Fibroblast of peridontal ligament (primary cell): ENCODE measurements around the gene FAM163B.
A peak's percentile ranks its signal among the peaks of the same experiment; 100 is the strongest.

ENCODE experiments used
- DNase-seq: peaks from one replicate; pipeline ENCODE4 v3.0.0-alpha.2; 2010; ENCODE audit errors: extremely low read depth

FAM163B gene

GRCh38 chr9:133609311-133610098 is at the start of gene FAM163B:
Gene FAM163B (minus strand): TSS chr9:133609389. CDS start chr9:133580223, 29,166 bp downstream.
- DNase-seq, result no peak

DNA sequence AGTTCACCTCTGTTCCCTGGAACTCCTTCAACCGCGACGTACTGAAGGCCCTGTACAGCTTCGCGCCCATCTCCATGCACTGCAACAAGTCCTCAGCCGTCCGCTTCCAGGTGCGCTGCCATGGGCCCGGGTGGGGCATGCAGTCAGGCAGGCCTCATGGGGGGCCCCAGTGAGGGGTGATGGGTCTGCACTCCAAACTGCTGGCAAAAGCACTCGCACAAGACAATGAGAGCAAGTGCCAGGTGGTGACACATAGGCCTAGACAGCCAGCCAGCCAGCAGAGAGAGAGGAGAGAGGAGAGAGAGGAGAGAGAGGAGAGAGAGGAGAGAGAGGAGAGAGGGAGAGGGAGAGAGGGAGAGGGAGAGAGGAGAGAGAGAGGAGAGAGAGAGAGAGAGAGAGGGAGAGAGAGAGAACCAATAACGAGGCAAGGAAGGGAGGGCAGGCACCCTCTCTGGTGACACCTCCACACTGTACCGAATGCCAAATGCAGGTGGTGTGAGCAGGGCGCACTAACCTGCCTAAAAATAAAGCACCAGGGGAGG is 48.0 kb upstream of the FAM163B start:
- peak; percentile 10 for DNase-seq

GRCh38 chr9:133656211-133657119 is 47.3 kb upstream of the FAM163B start:
- DNase-seq, result no peak

- no peak for DNase-seq
Measured at GRCh38 chr9:133655701-133656100, 46.5 kb upstream of the FAM163B start.

- no peak for DNase-seq
Measured at GRCh38 chr9:133654736-133655657, 45.8 kb upstream of the FAM163B start.

DNA sequence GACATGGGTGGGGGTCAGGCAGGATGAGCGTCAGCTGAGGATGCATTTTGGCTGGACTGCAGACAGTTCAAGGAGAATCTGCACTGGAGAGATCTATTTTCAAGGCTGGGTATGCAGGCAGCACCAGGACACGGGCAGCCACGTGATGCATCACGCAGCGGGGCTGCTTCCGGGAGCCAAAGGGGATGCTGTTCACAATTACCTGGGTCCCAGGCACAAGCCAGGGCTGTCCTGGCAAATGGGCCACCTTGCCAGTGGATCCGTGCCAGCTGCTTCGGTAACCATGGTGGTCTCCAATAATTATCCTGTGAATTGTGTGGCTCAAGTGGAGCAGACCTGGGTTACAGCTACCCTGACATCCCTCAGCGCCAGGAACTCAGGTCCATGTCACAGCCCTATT is 44.4 kb upstream of the FAM163B start:
- no peak for DNase-seq

- no peak for DNase-seq
Measured at GRCh38 chr9:133650026-133650425, 40.8 kb upstream of the FAM163B start.

GRCh38 chr9:133649194-133649593 is 40.0 kb upstream of the FAM163B start:
- no peak for DNase-seq

DNA sequence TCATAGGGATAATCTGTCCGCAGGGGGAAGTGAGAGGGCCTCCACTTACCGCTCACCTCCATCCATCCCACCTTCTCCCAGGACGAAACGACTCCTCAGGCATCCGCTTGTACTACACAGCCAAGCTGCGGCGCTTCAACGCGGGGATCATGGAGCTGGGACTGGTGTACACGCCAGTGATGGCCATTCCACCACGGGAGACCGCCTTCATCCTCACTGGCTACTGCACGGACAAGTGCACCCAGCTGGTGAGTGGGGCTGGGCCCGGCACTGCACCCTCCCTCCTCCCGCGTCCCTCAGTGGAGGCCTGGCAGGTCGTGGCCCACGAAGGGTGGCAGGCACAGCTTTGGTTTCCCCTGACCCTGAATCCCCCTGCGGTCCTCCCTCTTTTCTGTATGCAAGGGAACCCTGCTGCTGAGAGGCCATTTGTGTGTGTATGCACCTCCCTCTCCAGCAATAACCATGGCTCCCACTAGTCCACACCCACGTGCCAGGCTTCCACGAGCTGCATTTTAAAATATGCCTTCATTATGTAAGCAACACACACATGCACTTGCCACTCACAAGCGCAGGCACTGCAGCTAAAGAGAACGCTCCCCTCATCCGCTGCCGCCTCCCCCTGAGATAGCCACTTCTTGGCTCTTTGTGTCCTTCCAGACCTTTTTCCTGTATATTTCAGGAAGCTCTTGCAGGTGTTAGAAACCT is 38.7 kb upstream of the FAM163B start:
- DNase-seq, result no peak

GRCh38 chr9:133647148-133647547 is 38.0 kb upstream of the FAM163B start:
- no peak for DNase-seq

DNA sequence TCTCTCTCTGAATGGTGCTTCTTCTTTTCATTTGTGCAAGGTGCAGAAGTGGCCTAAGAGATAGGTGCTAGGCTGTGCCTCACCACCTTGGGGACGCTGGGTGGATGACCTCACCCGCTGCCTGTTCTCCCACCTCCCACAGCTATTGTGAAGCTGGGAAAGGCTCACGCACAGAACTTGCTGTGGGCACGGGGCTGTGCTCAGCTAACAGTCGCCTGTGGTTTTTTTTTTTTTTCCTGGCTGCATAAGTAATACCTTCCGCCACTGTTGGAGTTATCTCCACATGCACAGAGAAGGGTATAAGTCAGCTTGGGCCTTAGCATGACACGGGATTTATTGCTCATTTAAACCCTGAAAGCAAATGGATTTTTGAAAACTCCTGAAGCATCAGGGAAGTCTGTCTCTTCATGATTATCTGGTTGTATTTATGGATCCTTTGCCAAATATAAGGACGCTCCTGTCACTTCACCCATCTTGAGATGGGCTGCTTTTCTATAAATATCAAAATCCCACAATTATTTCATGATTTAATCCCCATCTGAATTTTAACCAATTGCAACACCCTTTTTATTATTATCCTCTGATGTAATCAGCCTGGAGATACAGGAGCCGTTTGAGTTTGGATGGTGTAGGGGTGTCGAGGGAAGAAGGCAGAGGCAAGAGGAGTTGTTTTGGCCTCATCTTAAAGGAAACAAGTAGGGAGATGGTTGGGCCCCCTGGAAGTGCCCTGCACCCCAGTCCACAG is 36.0 kb upstream of the FAM163B start:
- no peak for DNase-seq

DNA sequence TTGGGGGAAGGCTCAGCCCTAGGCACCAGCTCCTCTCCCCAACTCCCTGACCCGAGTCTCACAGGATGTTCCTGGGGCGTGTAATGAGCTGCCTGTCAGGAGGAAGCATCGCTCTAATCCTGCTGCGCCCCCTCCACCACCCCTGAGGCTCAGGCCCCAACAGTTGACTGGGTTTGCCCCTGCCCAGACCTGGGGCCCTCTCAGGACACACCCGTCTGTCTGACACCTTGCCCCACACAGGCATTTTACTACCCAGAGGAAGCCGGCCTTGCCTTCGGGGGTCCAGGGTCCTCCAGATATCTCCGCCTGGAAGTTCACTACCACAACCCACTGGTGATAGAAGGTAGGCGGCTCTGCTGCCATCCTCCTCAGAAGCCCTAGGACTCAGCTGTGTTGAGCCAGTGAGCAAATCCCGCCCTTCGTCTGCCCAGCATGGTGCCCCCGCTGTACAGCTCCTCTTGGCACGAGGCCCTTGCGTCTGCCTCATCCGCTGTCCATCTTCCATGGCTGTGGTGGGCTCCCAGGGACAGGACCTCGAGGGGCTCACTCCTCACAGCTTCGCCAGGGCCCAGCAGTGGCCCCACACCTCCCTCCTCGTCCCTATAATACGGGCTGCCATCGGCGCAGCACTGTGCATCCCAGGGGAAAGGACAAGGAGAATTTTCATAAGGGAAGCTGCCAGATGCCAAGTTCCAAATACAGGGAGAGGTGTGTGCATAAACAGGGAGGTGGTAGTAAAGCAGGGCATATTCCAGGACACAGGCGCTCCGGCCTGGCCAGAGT is 35.0 kb upstream of the FAM163B start:
- no peak for DNase-seq

GRCh38 chr9:133643362-133643755 is 34.2 kb upstream of the FAM163B start:
- no peak for DNase-seq

GRCh38 chr9:133642708-133643361 is 33.6 kb upstream of the FAM163B start:
- DNase-seq, result no peak

GRCh38 chr9:133641861-133642595 is 32.8 kb upstream of the FAM163B start:
- no peak for DNase-seq

- DNase-seq, result no peak
Measured at GRCh38 chr9:133641396-133641655, 32.1 kb upstream of the FAM163B start.

DNA sequence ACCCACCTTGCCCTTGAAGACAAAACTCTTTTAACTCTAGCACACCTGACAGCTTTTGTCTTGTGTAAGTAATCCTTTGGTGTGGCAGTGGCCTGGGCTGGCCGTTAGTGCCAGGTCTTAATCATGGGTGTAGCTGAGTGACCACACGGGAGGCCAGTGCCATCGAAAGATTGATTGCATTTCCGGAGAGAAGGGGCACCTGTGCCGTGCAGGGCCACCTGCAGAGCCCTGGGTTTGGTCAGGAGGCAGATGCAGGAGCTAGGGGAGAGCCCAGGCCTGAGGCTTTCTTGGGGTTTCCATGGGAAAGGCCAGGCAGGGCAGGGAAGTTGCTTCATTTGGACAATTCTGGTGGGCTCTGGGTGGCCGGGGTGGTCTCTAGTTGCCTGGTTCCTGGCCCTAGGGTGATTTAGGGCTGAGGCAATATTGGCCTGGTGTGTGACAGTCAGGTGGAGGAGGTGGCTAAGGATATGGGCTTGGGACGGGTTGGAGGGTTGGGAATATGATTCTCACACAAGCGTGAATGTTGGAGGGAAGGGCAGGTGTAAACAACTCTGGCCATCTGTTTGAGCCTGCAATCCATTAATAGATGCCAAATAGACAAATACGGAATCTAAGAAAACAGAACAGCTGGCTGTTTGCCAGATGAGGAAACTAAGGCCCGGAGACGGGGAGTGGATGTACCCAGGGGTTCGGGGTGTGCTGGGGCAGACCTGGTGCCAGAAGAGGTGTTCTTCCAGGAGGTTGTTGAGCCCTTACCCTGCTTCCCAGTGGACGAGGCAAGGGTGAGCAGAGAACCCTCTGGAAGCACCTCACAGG is 31.6 kb upstream of the FAM163B start:
- DNase-seq, result no peak
